Measurements from ENCODE around the gene KDM3A. TPM values are rescaled to one million over a fixed set of nuclear protein-coding genes. Genes with fewer than 3 reads are reported as not detected.

Gene KDM3A
- total RNA-seq, 2 donors from 2014 or later, result 31.8 to 34.4 TPM

DNA sequence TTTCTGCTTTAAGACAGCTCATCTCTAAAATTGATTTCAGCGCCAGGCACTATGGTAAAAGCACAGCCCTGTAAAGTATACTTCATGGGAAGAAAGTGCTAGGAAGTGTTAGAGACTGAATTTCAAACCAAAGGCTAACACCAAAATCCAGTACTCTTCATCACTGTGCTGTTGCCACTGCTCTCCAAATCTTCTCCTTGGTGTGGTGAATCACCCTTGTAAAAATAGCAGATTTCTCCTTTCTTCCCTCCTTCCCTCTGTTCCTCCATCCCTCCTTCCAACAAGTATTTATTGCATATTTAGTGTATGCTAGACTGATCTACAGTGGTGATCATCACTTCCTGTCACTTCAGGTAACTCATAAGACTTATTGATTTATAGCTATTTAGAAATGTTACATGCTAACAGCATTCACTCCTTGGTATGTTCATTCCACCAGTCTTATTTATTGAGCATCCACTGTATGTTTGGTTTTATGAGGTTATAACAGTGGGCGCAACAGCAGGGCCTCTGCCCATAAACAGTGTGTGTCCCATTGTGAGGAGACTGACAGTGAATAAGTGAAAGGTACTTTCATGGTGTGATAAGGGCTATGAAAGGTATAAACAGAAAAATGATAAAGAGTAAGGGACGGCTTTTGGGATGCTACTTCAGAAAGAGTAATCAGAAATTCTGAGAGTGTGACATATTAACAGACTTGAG, 20.0 kb downstream of the KDM3A start:
- no peak overlapping the region for H3K27ac Mint-ChIP-seq
- no peaks in the 10 kb centered on the region for H3K9me3 ChIP-seq (ENCODE audit: control insufficient read depth, low read length)
- TF ChIP-seq CTCF (conservative IDR thresholded peaks at IDR 0.05), result no peak
- DNase-seq, result no peak
- H3K27me3 ChIP-seq (ENCODE audit: control insufficient read depth, insufficient read depth, low read length, poor library complexity, severe bottlenecking), result no peaks in the 10 kb centered on the region
- H3K4me3 Mint-ChIP-seq, result no peak overlapping the region
- no peaks in the 10 kb centered on the region for H3K27me3 Mint-ChIP-seq (ENCODE audit: insufficient read depth)
- H3K9me3 Mint-ChIP-seq, result no peaks in the 10 kb centered on the region
- 98 to 100% methylated on average over 3 of the region's 3 CpGs for WGBS, 2 experiments (ENCODE audit: insufficient coverage in 1 of 2, insufficient read length in 1 of 2)
- H3K27ac ChIP-seq (ENCODE audit: low read depth, low read length), result no peak overlapping the region
- H3K4me1 ChIP-seq (ENCODE audit: control insufficient read depth, insufficient read depth, low read length), result no peaks in the 10 kb centered on the region
- H3K36me3 Mint-ChIP-seq (ENCODE audit: low read depth), result peaks cover 76% of the 10 kb centered on the region
- peaks cover 81% of the 10 kb centered on the region for H3K36me3 ChIP-seq (ENCODE audit: control insufficient read depth, insufficient read depth, low read length)
- no peak overlapping the region for H3K9ac ChIP-seq (ENCODE audit: extremely low read depth, low read length, poor library complexity, severe bottlenecking)
- H3K4me3 ChIP-seq (ENCODE audit: low read length), result no peak overlapping the region
- no peaks in the 10 kb centered on the region for H3K4me1 Mint-ChIP-seq

- peaks cover 86% of the 10 kb centered on the region for H3K36me3 ChIP-seq (ENCODE audit: control insufficient read depth, insufficient read depth, low read length)
- WGBS, 2 experiments (ENCODE audit: insufficient coverage in 1 of 2, insufficient read length in 1 of 2), result 77 to 83% methylated on average over 3 of the region's 3 CpGs
Measured at GRCh38 chr2:86464652-86465051, 23.5 kb downstream of the KDM3A start.

GRCh38 chr2:86466306-86466705, 25.1 kb downstream of the KDM3A start:
- H3K27me3 Mint-ChIP-seq (ENCODE audit: insufficient read depth), result no peaks in the 10 kb centered on the region
- peaks cover 66% of the 10 kb centered on the region for H3K36me3 Mint-ChIP-seq (ENCODE audit: low read depth)
- WGBS, 2 experiments (ENCODE audit: insufficient coverage in 1 of 2, insufficient read length in 1 of 2), result 98 to 100% methylated on average over 1 of the region's 1 CpG
- peaks cover 83% of the 10 kb centered on the region for H3K36me3 ChIP-seq (ENCODE audit: control insufficient read depth, insufficient read depth, low read length)
- no peak for TF ChIP-seq CTCF (conservative IDR thresholded peaks at IDR 0.05)
- H3K4me1 Mint-ChIP-seq, result peaks cover 2% of the 10 kb centered on the region
- no peak overlapping the region for H3K4me3 ChIP-seq (ENCODE audit: low read length)
- DNase-seq, result no peak
- no peak overlapping the region for H3K9ac ChIP-seq (ENCODE audit: extremely low read depth, low read length, poor library complexity, severe bottlenecking)
- H3K27ac ChIP-seq (ENCODE audit: low read depth, low read length), result no peak overlapping the region
- H3K4me3 Mint-ChIP-seq, result no peak overlapping the region
- H3K27ac Mint-ChIP-seq, result no peak overlapping the region
- H3K9me3 Mint-ChIP-seq, result no peaks in the 10 kb centered on the region
- H3K9me3 ChIP-seq (ENCODE audit: control insufficient read depth, low read length), result no peaks in the 10 kb centered on the region
- H3K4me1 ChIP-seq (ENCODE audit: control insufficient read depth, insufficient read depth, low read length), result no peaks in the 10 kb centered on the region
- no peaks in the 10 kb centered on the region for H3K27me3 ChIP-seq (ENCODE audit: control insufficient read depth, insufficient read depth, low read length, poor library complexity, severe bottlenecking)

More at GRCh38 chr2:86464652-86465051, 23.5 kb downstream of the KDM3A start:
- no peaks in the 10 kb centered on the region for H3K9me3 Mint-ChIP-seq
- H3K4me1 ChIP-seq (ENCODE audit: control insufficient read depth, insufficient read depth, low read length), result no peaks in the 10 kb centered on the region
- no peak for TF ChIP-seq CTCF (conservative IDR thresholded peaks at IDR 0.05)
- no peaks in the 10 kb centered on the region for H3K9me3 ChIP-seq (ENCODE audit: control insufficient read depth, low read length)
- no peak overlapping the region for H3K27ac Mint-ChIP-seq
- peaks cover 2% of the 10 kb centered on the region for H3K4me1 Mint-ChIP-seq
- H3K27ac ChIP-seq (ENCODE audit: low read depth, low read length), result no peak overlapping the region
- H3K4me3 Mint-ChIP-seq, result no peak overlapping the region
- H3K27me3 ChIP-seq (ENCODE audit: control insufficient read depth, insufficient read depth, low read length, poor library complexity, severe bottlenecking), result no peaks in the 10 kb centered on the region
- no peak overlapping the region for H3K9ac ChIP-seq (ENCODE audit: extremely low read depth, low read length, poor library complexity, severe bottlenecking)
- H3K36me3 Mint-ChIP-seq (ENCODE audit: low read depth), result peaks cover 69% of the 10 kb centered on the region
- H3K4me3 ChIP-seq (ENCODE audit: low read length), result no peak overlapping the region
- no peak for DNase-seq
- no peaks in the 10 kb centered on the region for H3K27me3 Mint-ChIP-seq (ENCODE audit: insufficient read depth)
